ENCODE measurements around the gene SARS1.
"Not testable (repeated sequence)": the region's sequence is repeated elsewhere in the genome, so short reads cannot be mapped to it uniquely, and the experiment has no call there.

SARS1 gene

DNA sequence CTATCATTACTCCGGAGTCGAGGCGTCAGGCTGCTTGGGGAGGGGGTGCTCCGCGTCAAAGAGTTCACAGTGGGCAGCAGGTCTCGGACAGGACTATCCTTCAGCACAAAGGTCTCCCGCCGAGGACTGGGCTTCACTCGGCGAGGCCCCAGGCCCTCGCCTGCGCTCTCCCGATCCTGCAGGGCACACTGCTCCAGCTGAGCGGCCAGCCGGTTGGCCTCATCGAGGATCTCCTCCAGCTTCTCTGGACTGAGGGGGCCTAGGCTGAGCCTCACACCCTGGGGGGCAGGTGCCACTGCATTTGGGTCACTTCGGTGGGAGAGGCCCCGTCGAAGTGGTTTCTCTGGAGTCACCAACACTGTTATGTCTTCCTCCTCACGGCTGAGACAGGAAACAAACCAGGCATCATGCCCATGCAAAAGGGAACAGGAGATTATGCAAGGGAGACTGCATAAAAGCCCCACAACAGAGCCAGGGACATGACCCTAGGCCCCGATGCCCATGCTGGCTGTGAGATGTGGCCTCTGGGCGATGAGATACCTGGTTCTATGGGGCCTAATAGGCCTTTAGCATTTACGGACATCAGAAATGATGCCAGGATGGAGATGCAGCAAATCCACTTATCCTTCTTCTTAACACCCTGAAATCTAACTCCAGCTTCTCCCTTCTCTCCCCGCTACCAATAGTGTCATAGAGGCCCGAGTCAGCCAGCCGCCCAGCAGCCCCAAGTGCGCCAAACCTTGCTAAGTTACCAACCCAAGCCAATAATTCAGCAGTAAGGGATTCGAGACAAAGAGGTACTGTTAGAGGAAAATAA, 68.2 kb downstream of the SARS1 start:
- H3K27ac ChIP-seq (ENCODE audit: low read depth, low read length, severe bottlenecking): no peak overlapping the region
- H3K4me1 ChIP-seq (ENCODE audit: control insufficient read depth, insufficient read depth, low read length, poor library complexity, severe bottlenecking): peaks cover 12% of the 10 kb centered on the region
- H3K9me3 ChIP-seq (ENCODE audit: control insufficient read depth, low read length): no peaks in the 10 kb centered on the region
- H3K4me3 ChIP-seq (ENCODE audit: extremely low read depth, insufficient read depth, low read length, poor library complexity, severe bottlenecking): peak overlapping the region; percentile 65
- H3K36me3 ChIP-seq (ENCODE audit: control insufficient read depth, insufficient read depth, low read length): peaks cover 42% of the 10 kb centered on the region
- WGBS, 2 experiments (ENCODE audit: insufficient coverage in 2 of 2): 77 to 87% methylated on average over 22 to 28 of the region's 28 CpGs

DNA sequence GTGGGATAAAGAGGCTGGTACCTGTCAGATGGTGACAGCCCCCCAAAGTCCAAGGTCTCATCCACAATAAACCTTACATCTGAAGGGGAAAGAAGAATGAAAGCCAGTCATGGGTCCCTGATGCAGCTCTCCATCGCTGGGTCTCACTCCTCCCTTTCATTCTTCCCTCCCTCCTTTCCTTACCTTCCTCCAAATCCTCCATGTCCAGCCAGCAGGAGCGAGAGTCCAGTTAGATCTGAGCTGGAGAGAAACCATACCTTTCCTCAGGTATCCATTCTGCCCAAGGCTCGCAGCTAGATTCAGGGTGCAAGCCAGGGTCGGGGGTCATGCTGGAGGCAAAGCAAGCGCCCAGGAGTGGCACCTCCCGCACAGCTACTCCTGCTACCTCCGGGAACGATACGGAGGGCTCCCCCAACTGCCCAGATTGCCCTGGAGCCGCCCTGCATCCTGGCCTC, 68.8 kb downstream of the SARS1 start:
- Histone ChIP-seq H3K9me3 (ENCODE audit: control insufficient read depth, low read length) (no peaks in the 10 kb centered on the region), H3K36me3 (ENCODE audit: control insufficient read depth, insufficient read depth, low read length) (peaks cover 42% of the 10 kb centered on the region), H3K4me1 (ENCODE audit: control insufficient read depth, insufficient read depth, low read length, poor library complexity, severe bottlenecking) (peaks cover 9% of the 10 kb centered on the region), H3K27ac (ENCODE audit: low read depth, low read length, severe bottlenecking) (no peak overlapping the region), H3K4me3 (ENCODE audit: extremely low read depth, insufficient read depth, low read length, poor library complexity, severe bottlenecking) (peak overlapping the region; percentile 65)
- 4 to 10% methylated on average over 8 to 10 of the region's 10 CpGs for WGBS, 2 experiments (ENCODE audit: insufficient coverage in 2 of 2)

DNA sequence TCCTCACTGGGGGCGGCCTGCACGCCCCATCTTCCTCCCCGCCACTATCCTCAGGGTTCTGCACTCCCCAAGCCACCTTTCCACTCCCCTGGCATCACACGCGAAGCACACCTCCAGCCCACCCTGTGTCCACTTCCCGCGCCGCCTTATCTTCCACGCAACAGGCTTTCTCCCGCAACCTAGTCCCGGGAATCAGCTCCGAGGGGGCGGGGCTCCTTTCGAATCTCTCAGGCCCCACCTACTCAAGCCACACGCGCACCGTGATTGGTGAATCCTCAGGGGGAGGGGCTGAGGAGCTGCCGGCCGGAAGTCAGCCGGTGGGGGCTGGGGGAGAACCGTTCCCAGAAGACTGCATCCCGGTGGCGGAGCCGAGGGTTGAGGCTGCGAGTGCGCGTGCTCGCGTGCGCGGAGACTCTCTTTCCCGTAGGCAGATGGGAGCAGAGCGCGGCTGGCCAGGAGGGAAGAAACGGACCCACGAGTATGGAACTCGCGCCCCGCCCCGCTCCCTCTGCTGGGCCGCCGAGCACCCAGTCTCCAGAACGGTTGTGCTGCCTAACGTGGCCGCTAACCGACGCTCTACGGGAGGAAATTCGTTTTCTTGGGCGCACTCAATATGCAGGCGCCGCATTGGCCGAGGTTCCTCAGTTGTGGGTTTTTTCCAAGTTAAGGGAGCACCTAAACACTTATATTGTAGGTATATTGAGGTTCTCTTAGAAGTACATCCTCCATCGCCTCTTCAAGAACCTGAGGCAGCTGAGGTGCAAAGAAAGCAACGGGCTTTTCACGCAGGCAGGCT, 69.4 kb downstream of the SARS1 start, which contains the start of gene PSRC1:
Gene PSRC1, minus strand, starts transcription at position 194 of the 796 bp plus-strand sequence.
- Histone ChIP-seq H3K4me1 (ENCODE audit: control insufficient read depth, insufficient read depth, low read length, poor library complexity, severe bottlenecking) (peaks cover 9% of the 10 kb centered on the region), H3K27ac (ENCODE audit: low read depth, low read length, severe bottlenecking) (peak within 1 kb of the TSS; percentile 69), H3K9me3 (ENCODE audit: control insufficient read depth, low read length) (no peaks in the 10 kb centered on the region), H3K36me3 (ENCODE audit: control insufficient read depth, insufficient read depth, low read length) (peaks cover 37% of the 10 kb centered on the region), H3K4me3 (ENCODE audit: extremely low read depth, insufficient read depth, low read length, poor library complexity, severe bottlenecking) (peak within 1 kb of the TSS; percentile 65)
- WGBS, 2 experiments (ENCODE audit: insufficient coverage in 2 of 2): 4 to 5% methylated on average over 29 to 46 of the region's 56 CpGs

DNA sequence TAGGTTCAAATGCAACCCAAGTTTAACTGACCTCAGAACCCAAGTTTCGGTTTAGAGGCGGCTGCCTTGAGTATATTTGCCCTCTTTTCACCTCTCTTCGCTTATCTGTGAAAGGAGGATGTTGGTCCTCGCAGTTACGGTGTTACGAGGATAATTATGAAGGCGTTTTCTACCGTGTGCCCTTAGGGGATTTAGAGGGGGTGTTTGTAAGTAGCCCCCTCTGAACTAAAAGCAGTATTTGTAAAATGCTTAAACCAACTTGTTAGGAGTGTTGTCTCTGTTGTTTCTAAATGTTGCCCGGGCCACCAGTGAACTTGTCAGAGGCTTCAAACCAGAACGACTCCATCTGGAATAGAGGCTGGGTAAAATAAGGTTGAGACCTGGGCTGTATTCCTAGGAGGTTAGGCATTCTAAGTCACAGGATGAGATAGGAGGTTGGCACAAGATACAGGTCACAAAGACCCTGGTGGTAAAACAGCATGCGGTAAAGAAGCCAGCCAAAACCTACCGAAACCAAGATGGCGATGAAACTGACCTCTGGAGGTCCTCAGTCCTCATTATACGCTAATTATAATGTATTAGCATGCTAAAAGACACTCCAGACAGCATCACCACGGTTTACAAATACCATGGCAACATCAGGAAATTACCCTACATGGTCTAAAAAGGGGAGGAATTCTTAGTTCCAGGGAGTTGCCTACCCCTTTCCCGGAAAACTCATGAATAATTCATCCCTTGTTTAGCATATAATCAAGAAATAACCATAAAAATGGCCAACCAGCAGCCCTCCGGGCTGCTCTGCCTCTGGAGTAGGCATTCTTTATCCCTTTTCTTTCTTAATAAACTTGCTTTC, 70.3 kb downstream of the SARS1 start:
- peak overlapping the region; percentile 65 for H3K4me3 ChIP-seq (ENCODE audit: extremely low read depth, insufficient read depth, low read length, poor library complexity, severe bottlenecking)
- peak overlapping the region; percentile 69 for H3K27ac ChIP-seq (ENCODE audit: low read depth, low read length, severe bottlenecking)
- peaks cover 9% of the 10 kb centered on the region for H3K4me1 ChIP-seq (ENCODE audit: control insufficient read depth, insufficient read depth, low read length, poor library complexity, severe bottlenecking)
- H3K9me3 ChIP-seq (ENCODE audit: control insufficient read depth, low read length): no peaks in the 10 kb centered on the region
- WGBS, 2 experiments (ENCODE audit: insufficient coverage in 2 of 2): 77 to 93% methylated on average over 11 of the region's 17 CpGs
- H3K36me3 ChIP-seq (ENCODE audit: control insufficient read depth, insufficient read depth, low read length): peaks cover 28% of the 10 kb centered on the region

DNA sequence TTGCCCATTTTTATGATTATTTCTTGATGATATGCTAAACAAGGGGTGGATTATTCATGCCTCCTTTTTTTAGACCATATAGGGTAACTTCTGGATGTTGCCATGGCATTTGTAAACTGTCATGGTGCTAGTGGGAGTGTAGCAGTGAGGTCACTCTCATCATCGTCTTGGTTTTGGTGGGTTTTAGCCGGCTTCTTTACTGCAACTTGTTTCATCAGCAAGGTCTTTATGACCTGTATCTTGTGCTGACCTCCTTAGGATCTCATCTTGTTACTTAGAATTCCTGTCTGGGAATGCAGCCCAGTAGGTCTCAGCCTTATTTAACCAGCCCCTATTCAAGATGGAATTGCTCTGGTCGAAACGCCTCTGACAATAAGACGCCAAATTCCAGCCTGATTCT, 73.0 kb downstream of the SARS1 start:
- H3K4me1 ChIP-seq (ENCODE audit: control insufficient read depth, insufficient read depth, low read length, poor library complexity, severe bottlenecking); H3K27ac ChIP-seq (ENCODE audit: low read depth, low read length, severe bottlenecking); H3K4me3 ChIP-seq (ENCODE audit: extremely low read depth, insufficient read depth, low read length, poor library complexity, severe bottlenecking); H3K9me3 ChIP-seq (ENCODE audit: control insufficient read depth, low read length); H3K36me3 ChIP-seq (ENCODE audit: control insufficient read depth, insufficient read depth, low read length): not testable (repeated sequence)
- WGBS, 2 experiments (ENCODE audit: insufficient coverage in 2 of 2): 90% methylated on average over 5 of the region's 5 CpGs; no CpG with 5 or more reads in 1 of the 2 experiments

Data from mesodermal cell (in vitro differentiated cells).